Nephron progenitor cell (in vitro differentiated cells): ENCODE measurements around the gene STAB1.
A peak's percentile ranks its signal among the peaks of the same experiment; 100 is the strongest.

Experiments
- DNase-seq: peaks from one replicate; pipeline ENCODE4 v3.0.0; 2021
- H3K27ac Mint-ChIP-seq: 2 replicates; pipeline ENCODE4 v1.8.0; 2021; ENCODE audit warnings: mild to moderate bottlenecking, moderate library complexity, mixed read lengths
- H3K27me3 Mint-ChIP-seq: 2 replicates; pipeline ENCODE4 v1.8.0; 2021; ENCODE audit warnings: mild to moderate bottlenecking, low read depth, mixed read lengths; ENCODE audit not compliant: poor library complexity
- H3K36me3 Mint-ChIP-seq: 2 replicates; pipeline ENCODE4 v1.8.0; 2021; ENCODE audit warnings: low read depth, mixed read lengths
- H3K4me1 Mint-ChIP-seq: 2 replicates; pipeline ENCODE4 v1.8.0; 2021; ENCODE audit warnings: mixed read lengths
- H3K4me3 Mint-ChIP-seq: 2 replicates; pipeline ENCODE4 v1.8.0; 2021; ENCODE audit warnings: mild to moderate bottlenecking, moderate library complexity, mixed read lengths
- H3K9me3 Mint-ChIP-seq: 2 replicates; pipeline ENCODE4 v1.8.0; 2021; ENCODE audit warnings: mild to moderate bottlenecking, moderate library complexity, mixed read lengths
- CTCF ChIP-seq: fragments of 200-600 bp; sonication (generic); IDR thresholded peaks from 2 replicates; pipeline ENCODE4 v1.5.0; 2021; ENCODE audit warnings: antibody characterized with exemption

STAB1 gene

GRCh38 chr3:52544937-52545336 is 49.8 kb downstream of the STAB1 start:
- Mint-ChIP-seq H3K4me3 (no peak overlapping the region), H3K4me1 (peaks cover 4% of the 10 kb centered on the region), H3K27me3 (no peaks in the 10 kb centered on the region), H3K27ac (peak overlapping the region; percentile 92), H3K9me3 (no peaks in the 10 kb centered on the region), H3K36me3 (peaks cover 40% of the 10 kb centered on the region)
- no peak for TF ChIP-seq CTCF
- DNase-seq, result no peak

GRCh38 chr3:52546111-52546901 is 51.2 kb downstream of the STAB1 start:
- no peak overlapping the region for H3K4me3 Mint-ChIP-seq
- no peaks in the 10 kb centered on the region for H3K27me3 Mint-ChIP-seq
- H3K4me1 Mint-ChIP-seq, result peaks cover 4% of the 10 kb centered on the region
- no peak for TF ChIP-seq CTCF
- H3K27ac Mint-ChIP-seq, result no peak overlapping the region
- peaks cover 42% of the 10 kb centered on the region for H3K36me3 Mint-ChIP-seq
- no peak for DNase-seq
- H3K9me3 Mint-ChIP-seq, result no peaks in the 10 kb centered on the region

DNA sequence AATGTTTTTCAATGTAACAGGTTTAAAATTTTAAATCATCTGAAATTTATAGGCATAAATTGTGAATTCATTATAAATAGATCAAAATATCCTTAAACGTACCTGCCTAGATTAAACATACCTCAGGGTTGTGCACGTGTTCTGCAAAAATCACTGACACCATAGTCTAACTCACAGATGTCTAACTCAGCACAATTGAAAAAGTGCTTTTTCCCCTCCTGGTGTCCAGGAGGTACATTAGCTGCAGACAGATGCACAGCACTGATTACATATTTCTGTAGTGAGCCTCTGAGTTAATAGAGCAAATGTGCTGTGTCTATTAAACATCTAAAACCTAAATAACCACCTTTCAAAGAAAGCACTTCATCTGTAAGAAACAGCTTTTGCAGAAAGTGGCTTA is 52.0 kb downstream of the STAB1 start:
- H3K4me1 Mint-ChIP-seq, result peaks cover 4% of the 10 kb centered on the region
- peaks cover 34% of the 10 kb centered on the region for H3K36me3 Mint-ChIP-seq
- no peaks in the 10 kb centered on the region for H3K27me3 Mint-ChIP-seq
- H3K27ac Mint-ChIP-seq, result no peak overlapping the region
- no peaks in the 10 kb centered on the region for H3K9me3 Mint-ChIP-seq
- TF ChIP-seq CTCF, result no peak
- DNase-seq, result no peak
- no peak overlapping the region for H3K4me3 Mint-ChIP-seq

GRCh38 chr3:52551118-52551517 is 56.0 kb downstream of the STAB1 start:
- Mint-ChIP-seq H3K27ac (peak overlapping the region; percentile 22), H3K4me1 (no peaks in the 10 kb centered on the region), H3K36me3 (peaks cover 29% of the 10 kb centered on the region), H3K4me3 (no peak overlapping the region), H3K9me3 (no peaks in the 10 kb centered on the region), H3K27me3 (no peaks in the 10 kb centered on the region)
- DNase-seq, result no peak
- no peak for TF ChIP-seq CTCF

- no peak for DNase-seq
- H3K9me3 Mint-ChIP-seq, result no peaks in the 10 kb centered on the region
- no peak overlapping the region for H3K4me3 Mint-ChIP-seq
- peak overlapping the region; percentile 58 for H3K27ac Mint-ChIP-seq
- no peak for TF ChIP-seq CTCF
- no peaks in the 10 kb centered on the region for H3K27me3 Mint-ChIP-seq
- H3K4me1 Mint-ChIP-seq, result no peaks in the 10 kb centered on the region
- peaks cover 29% of the 10 kb centered on the region for H3K36me3 Mint-ChIP-seq
Observed at GRCh38 chr3:52552089-52552488, 57.0 kb downstream of the STAB1 start.
